CD14-positive monocyte (primary cell): ENCODE data around the gene UBR3. TPM values are rescaled to one million over a fixed set of nuclear protein-coding genes. Genes with fewer than 3 reads are reported as not detected.
A peak's percentile ranks its signal among the peaks of the same experiment; 100 is the strongest.

Source experiments
- DNase-seq, 3 donors: peaks; one replicate each; pipeline ENCODE4 v3.0.0-alpha.2; 2011 to 2022
- H2AFZ ChIP-seq: 2 replicates; pipeline ENCODE4 v1.6.0; 2012; ENCODE audit warnings: mild to moderate bottlenecking, low read depth, low read length, inconsistent platforms; ENCODE audit not compliant: insufficient read depth, poor library complexity, severe bottlenecking
- H3K27ac ChIP-seq, 2 donors: 1 replicate in 1 of 2; 2 replicates in 1 of 2; pipeline ENCODE4 v1.5.1; 2012 to 2013; ENCODE audit warnings: low read length in 2 of 2, control low read depth in 1 of 2, inconsistent platforms in 1 of 2, low read depth in 1 of 2, mild to moderate bottlenecking in 1 of 2
- H3K27me3 ChIP-seq, 2 donors: one replicate each; pipeline versions ENCODE4 v1.6.0 to v1.6.1; 2011 to 2013; ENCODE audit warnings: low read length in 2 of 2; ENCODE audit not compliant: control insufficient read depth in 2 of 2, insufficient read depth in 2 of 2
- H3K36me3 ChIP-seq, 2 donors: replicated peaks in 1 of 2; 1 replicate in 1 of 2; 2 replicates in 1 of 2; pipeline versions ENCODE4 v1.5.1 to v1.6.1; 2012 to 2013; ENCODE audit warnings: low read length in 2 of 2, control low read depth in 1 of 2, inconsistent platforms in 1 of 2, mild to moderate bottlenecking in 1 of 2; ENCODE audit not compliant: insufficient read depth in 2 of 2, control insufficient read depth in 1 of 2
- H3K4me1 ChIP-seq, 2 donors: 1 replicate in 1 of 2; 2 replicates in 1 of 2; pipeline versions ENCODE4 v1.5.1 to v1.6.1; 2012 to 2013; ENCODE audit warnings: low read length in 2 of 2, control low read depth in 1 of 2, inconsistent platforms in 1 of 2, mild to moderate bottlenecking in 1 of 2, moderate library complexity in 1 of 2; ENCODE audit not compliant: insufficient read depth in 2 of 2, control insufficient read depth in 1 of 2
- H3K4me2 ChIP-seq: replicated peaks from 2 replicates; pipeline ENCODE3; 2012; ENCODE audit warnings: low read length, moderate library complexity, mild to moderate bottlenecking; ENCODE audit not compliant: poor library complexity, severe bottlenecking; ENCODE audit errors: extremely low read depth
- H3K4me3 ChIP-seq, 3 experiments: fragments of 200-600 bp in 1 of 3; sonication (generic) in 1 of 3; replicated peaks in 1 of 3; 1 replicate in 2 of 3; 2 replicates in 1 of 3; pipeline ENCODE4 v1.5.1; 2011 to 2013; ENCODE audit warnings: low read length in 3 of 3, mild to moderate bottlenecking in 3 of 3, control low read depth in 2 of 3, low read depth in 2 of 3, inconsistent platforms in 1 of 3, moderate library complexity in 1 of 3
- H3K79me2 ChIP-seq: 2 replicates; pipeline ENCODE4 v1.6.0; 2012; ENCODE audit warnings: mild to moderate bottlenecking, control low read depth, inconsistent platforms, low read length, moderate library complexity; ENCODE audit not compliant: insufficient read depth
- H3K9ac ChIP-seq: 2 replicates; pipeline ENCODE4 v1.6.0; 2017; ENCODE audit warnings: low read length, mild to moderate bottlenecking; ENCODE audit not compliant: insufficient read depth, poor library complexity, severe bottlenecking
- H3K9me3 ChIP-seq, 2 donors: replicated peaks in 1 of 2; 1 replicate in 1 of 2; 2 replicates in 1 of 2; pipeline versions ENCODE4 v1.5.1 to v1.6.1; 2012 to 2013; ENCODE audit warnings: low read length in 2 of 2, control low read depth in 1 of 2; ENCODE audit not compliant: control insufficient read depth in 1 of 2, insufficient read depth in 1 of 2
- H4K20me1 ChIP-seq: 2 replicates; pipeline ENCODE4 v1.6.0; 2012; ENCODE audit warnings: mild to moderate bottlenecking, low read length, control low read depth, moderate library complexity; ENCODE audit not compliant: insufficient read depth
- H3K27ac Mint-ChIP-seq, 7 donors: one replicate each; pipeline ENCODE4 v1.8.0; 2020; ENCODE audit warnings: mild to moderate bottlenecking in 7 of 7, mixed read lengths in 7 of 7, moderate library complexity in 6 of 7, inconsistent platforms in 2 of 7
- H3K27me3 Mint-ChIP-seq, 3 donors: one replicate each; pipeline ENCODE4 v1.8.0; 2021 to 2022; ENCODE audit warnings: low read depth in 3 of 3, mild to moderate bottlenecking in 3 of 3, mixed read lengths in 3 of 3, moderate library complexity in 3 of 3, inconsistent platforms in 1 of 3
- H3K36me3 Mint-ChIP-seq, 2 donors: one replicate each; pipeline ENCODE4 v1.8.0; 2020; ENCODE audit warnings: mixed read lengths in 2 of 2, inconsistent platforms in 1 of 2, mild to moderate bottlenecking in 1 of 2
- H3K4me1 Mint-ChIP-seq: one replicate; pipeline ENCODE4 v1.8.0; 2020; ENCODE audit warnings: mild to moderate bottlenecking, mixed read lengths
- H3K4me3 Mint-ChIP-seq, 2 donors: one replicate each; pipeline ENCODE4 v1.8.0; 2020; ENCODE audit warnings: mild to moderate bottlenecking in 2 of 2, mixed read lengths in 2 of 2, moderate library complexity in 1 of 2
- H3K9me3 Mint-ChIP-seq, 7 donors: one replicate each; pipeline ENCODE4 v1.8.0; 2020 to 2022; ENCODE audit warnings: mixed read lengths in 7 of 7, mild to moderate bottlenecking in 6 of 7, moderate library complexity in 6 of 7, inconsistent platforms in 2 of 7
- CTCF ChIP-seq: fragments of 200-600 bp; IDR thresholded peaks from one replicate; pipeline ENCODE4 v1.8.0; 2022; ENCODE audit warnings: antibody characterized with exemption, mild to moderate bottlenecking
- WGBS: methylation state at CpG from one replicate; pipeline ENCODE4 v1.1.5; 2013; ENCODE audit warnings: missing lambda C conversion rate; ENCODE audit not compliant: insufficient coverage; 5-methylcytosine and 5-hydroxymethylcytosine counted together
- intact Hi-C, 2 donors: fragments of 100-400 bp; cut with micrococcal nuclease; formaldehyde crosslinking; loops; one replicate each; pipeline versions ENCODE4 v1.15.0 to v1.15.1; 2023
- polyA plus RNA-seq, 3 donors: library from polyadenylated mRNA; depleted of rRNA in 1 of 3; unstranded in 2 of 3; stranded (reverse) in 1 of 3; fragments of 300-500 nt in 2 of 3; fragments of >200 nt in 1 of 3; fragmentation: Illumina TruSeq in 2 of 3; gene quantifications; 1 replicate in 2 of 3; 2 replicates in 1 of 3; pipeline ENCODE4 v1.2.3, GENCODE V29; 2012 to 2021

UBR3 gene
- polyA plus RNA-seq, 3 donors = 4.3 to 10.7 (median 4.7) TPM

- Histone ChIP-seq H3K36me3 (no peaks in the 10 kb centered on the region), H3K79me2 (peaks cover 17% of the 10 kb centered on the region), H3K4me2 (no peak overlapping the region), H3K9me3 (no peaks in the 10 kb centered on the region), H3K4me1 (peaks cover 12 to 18% of the 10 kb centered on the region in 2 donors), H4K20me1 (peaks cover 3% of the 10 kb centered on the region), H3K27me3 (peaks cover 0 to under 1% of the 10 kb centered on the region in 2 donors), H3K27ac (no peak overlapping the region), H3K9ac (no peak overlapping the region), H2AFZ (no peak overlapping the region), H3K4me3 (no peak overlapping the region)
- H3K27ac Mint-ChIP-seq = no peak overlapping the region
- H3K36me3 Mint-ChIP-seq = no peaks in the 10 kb centered on the region
- no CpG with 5 or more reads among the region's 2 CpGs for WGBS
- no peak for DNase-seq
- peaks cover 3 to 6% (median 6%) of the 10 kb centered on the region in 3 donors for H3K27me3 Mint-ChIP-seq
- H3K4me1 Mint-ChIP-seq = peaks cover 10% of the 10 kb centered on the region
- no peak for TF ChIP-seq CTCF
- peaks cover 0 to 3% (median 0%) of the 10 kb centered on the region in 7 donors for H3K9me3 Mint-ChIP-seq
- no peak overlapping the region for H3K4me3 Mint-ChIP-seq
- intact Hi-C loops = no loop called here
These were observed 32.1 kb upstream of the UBR3 start for GRCh38 chr2:169795181-169795580.

GRCh38 chr2:169796441-169796840 lies 30.8 kb upstream of the UBR3 start:
- peaks cover 2 to 5% of the 10 kb centered on the region in 2 donors for H3K36me3 Mint-ChIP-seq
- Histone ChIP-seq H3K4me1 (peaks cover 12 to 21% of the 10 kb centered on the region in 2 donors), H3K79me2 (peaks cover 30% of the 10 kb centered on the region), H3K9ac (no peak overlapping the region), H3K4me2 (no peak overlapping the region), H4K20me1 (peaks cover 6% of the 10 kb centered on the region), H2AFZ (peak overlapping the region; percentile 88), H3K27me3 (no peaks in the 10 kb centered on the region), H3K4me3 (no peak overlapping the region), H3K9me3 (no peaks in the 10 kb centered on the region), H3K36me3 (peaks cover 4 to 6% of the 10 kb centered on the region in 2 donors), H3K27ac (no peak overlapping the region)
- H3K27ac Mint-ChIP-seq = no peak overlapping the region
- no peak for DNase-seq
- H3K9me3 Mint-ChIP-seq = peaks cover 0 to 3% (median 0%) of the 10 kb centered on the region in 7 donors
- peaks cover 13% of the 10 kb centered on the region for H3K4me1 Mint-ChIP-seq
- H3K27me3 Mint-ChIP-seq = peaks cover 1 to 3% (median 2%) of the 10 kb centered on the region in 3 donors
- intact Hi-C loops = no loop called here
- no peak overlapping the region for H3K4me3 Mint-ChIP-seq
- WGBS = 90% methylated on average over 2 of the region's 6 CpGs
- no peak for TF ChIP-seq CTCF
